Common myeloid progenitor, CD34-positive (primary cell): ENCODE results near the gene CD80.
"Not testable (repeated sequence)": the region's sequence is repeated elsewhere in the genome, so short reads cannot be mapped to it uniquely, and the experiment has no call there.

ENCODE experiments used
- CTCF ChIA-PET: fragments of 350-600 bp; sonication (Branson Sonifier 250); formaldehyde crosslinking; loops from one replicate; lab custom pipeline; 2021; ENCODE audit warnings: antibody characterized with exemption; lab: Charles Lee
- POLR2A ChIA-PET: fragments of 350-600 bp; sonication (Branson Sonifier 250); formaldehyde crosslinking; loops from one replicate; lab custom pipeline; 2021; ENCODE audit warnings: antibody characterized with exemption; lab: Charles Lee
- DNase-seq, 3 donors: peaks; one replicate each; pipeline versions ENCODE4 v3.0.0 to v3.0.0-alpha.2; 2013
- H3K27ac ChIP-seq, 2 experiments: 1 replicate in 1 of 2; 2 replicates in 1 of 2; pipeline ENCODE4 v1.7.0; 2013; ENCODE audit warnings: inconsistent platforms in 2 of 2, low read length in 2 of 2, mild to moderate bottlenecking in 2 of 2, low read depth in 1 of 2, moderate library complexity in 1 of 2; ENCODE audit not compliant: severe bottlenecking in 2 of 2, insufficient read depth in 1 of 2, poor library complexity in 1 of 2
- H3K27me3 ChIP-seq, 5 experiments: replicated peaks in 2 of 5; 1 replicate in 3 of 5; 2 replicates in 2 of 5; pipeline versions ENCODE4 v1.6.1 to v1.7.0; 2013; ENCODE audit warnings: low read length in 4 of 5, mild to moderate bottlenecking in 2 of 5, moderate library complexity in 2 of 5, inconsistent platforms in 1 of 5; ENCODE audit not compliant: insufficient read depth in 5 of 5, control insufficient read depth in 4 of 5
- H3K36me3 ChIP-seq, 4 experiments: 1 replicate in 2 of 4; 2 replicates in 2 of 4; pipeline versions ENCODE4 v1.6.1 to v1.7.0; 2013; ENCODE audit warnings: low read length in 3 of 4, control low read depth in 1 of 4, mild to moderate bottlenecking in 1 of 4; ENCODE audit not compliant: control insufficient read depth in 4 of 4, insufficient read depth in 4 of 4
- H3K4me1 ChIP-seq, 4 experiments: 1 replicate in 3 of 4; 2 replicates in 1 of 4; pipeline versions ENCODE4 v1.6.1 to v1.7.1; 2013; ENCODE audit warnings: low read length in 3 of 4, mild to moderate bottlenecking in 3 of 4, control low read depth in 1 of 4, inconsistent platforms in 1 of 4, moderate library complexity in 1 of 4; ENCODE audit not compliant: control insufficient read depth in 4 of 4, insufficient read depth in 4 of 4; ENCODE audit errors: control extremely low read depth in 1 of 4
- H3K4me3 ChIP-seq, 7 experiments: 1 replicate in 4 of 7; 2 replicates in 3 of 7; pipeline versions ENCODE4 v1.5.1 to v1.7.0; 2013; ENCODE audit warnings: mild to moderate bottlenecking in 7 of 7, low read length in 6 of 7, moderate library complexity in 6 of 7, inconsistent platforms in 2 of 7, low read depth in 2 of 7, control low read depth in 1 of 7; ENCODE audit not compliant: insufficient read depth in 4 of 7, control insufficient read depth in 1 of 7; ENCODE audit errors: extremely low read depth in 1 of 7
- H3K9me3 ChIP-seq, 5 experiments: 1 replicate in 4 of 5; 2 replicates in 1 of 5; pipeline versions ENCODE4 v1.6.1 to v1.7.1; 2013; ENCODE audit warnings: low read length in 4 of 5, mild to moderate bottlenecking in 2 of 5, inconsistent platforms in 1 of 5, low read depth in 1 of 5, moderate library complexity in 1 of 5; ENCODE audit not compliant: control insufficient read depth in 4 of 5, insufficient read depth in 2 of 5; ENCODE audit errors: control extremely low read depth in 1 of 5
- WGBS: methylation state at CpG from one replicate; pipeline ENCODE4 v1.1.5; 2013; ENCODE audit not compliant: insufficient coverage; 5-methylcytosine and 5-hydroxymethylcytosine counted together

Gene CD80

GRCh38 chr3:119552928-119553327 is 6.5 kb downstream of the CD80 start:
- 100% methylated on average over 4 of the region's 6 CpGs for WGBS
- H3K4me1 ChIP-seq = peaks cover 0 to 23% (median 17%) of the 10 kb centered on the region in 4 experiments
- H3K27ac ChIP-seq, H3K36me3 ChIP-seq, DNase-seq, H3K27me3 ChIP-seq, H3K9me3 ChIP-seq, CTCF ChIA-PET, POLR2A ChIA-PET, H3K4me3 ChIP-seq: not testable (repeated sequence)

GRCh38 chr3:119551598-119551997 is 7.8 kb downstream of the CD80 start:
- no peak for DNase-seq
- WGBS = 100% methylated on average over 3 of the region's 5 CpGs
- ChIA-PET POLR2A (no interaction called here), CTCF (no interaction called here)
- H3K27ac ChIP-seq = no peak overlapping the region
- no peaks in the 10 kb centered on the region for H3K27me3 ChIP-seq
- H3K4me3 ChIP-seq = no peak overlapping the region
- no peaks in the 10 kb centered on the region for H3K9me3 ChIP-seq
- H3K36me3 ChIP-seq = no peaks in the 10 kb centered on the region
- peaks cover 0 to 19% (median 17%) of the 10 kb centered on the region in 4 experiments for H3K4me1 ChIP-seq

GRCh38 chr3:119550192-119550910 is 9.1 kb downstream of the CD80 start:
- no peaks in the 10 kb centered on the region for H3K27me3 ChIP-seq
- POLR2A ChIA-PET = no interaction called here
- no peaks in the 10 kb centered on the region for H3K36me3 ChIP-seq
- no peaks in the 10 kb centered on the region for H3K9me3 ChIP-seq
- no peak for DNase-seq
- WGBS = 100% methylated on average over 5 of the region's 9 CpGs
- peaks cover 0 to 12% (median 11%) of the 10 kb centered on the region in 4 experiments for H3K4me1 ChIP-seq
- no peak overlapping the region for H3K4me3 ChIP-seq
- CTCF ChIA-PET = interaction anchor here (1.6 kb wide), 1 partner anchor 10 kb away, joined by 9 read pairs; no protein-coding TSS in a partner anchor
- no peak overlapping the region for H3K27ac ChIP-seq

- Histone ChIP-seq H3K4me3 (no peak overlapping the region), H3K27me3 (no peaks in the 10 kb centered on the region), H3K27ac (no peak overlapping the region), H3K4me1 (no peaks in the 10 kb centered on the region), H3K36me3 (no peaks in the 10 kb centered on the region), H3K9me3 (no peaks in the 10 kb centered on the region)
- ChIA-PET CTCF (interaction anchor here (1.2 kb wide), 1 partner anchor 18 kb away, joined by 3 read pairs; no protein-coding TSS in a partner anchor), POLR2A (no interaction called here)
- WGBS = 64% methylated on average over 3 of the region's 3 CpGs
- no peak for DNase-seq
Observed at GRCh38 chr3:119548341-119548740, 11.1 kb downstream of the CD80 start.

- no CpG with 5 or more reads among the region's 1 CpG for WGBS
- POLR2A ChIA-PET = interaction anchor here (0.6 kb wide), 1 partner anchor 16 kb away, joined by 3 read pairs; no protein-coding TSS in a partner anchor
- Histone ChIP-seq H3K27me3 (no peaks in the 10 kb centered on the region), H3K27ac (no peak overlapping the region), H3K9me3 (peaks cover 0 to 3% (median 0%) of the 10 kb centered on the region in 5 experiments), H3K4me3 (no peak overlapping the region), H3K36me3 (no peaks in the 10 kb centered on the region), H3K4me1 (no peaks in the 10 kb centered on the region)
- CTCF ChIA-PET = interaction anchor here (1.1 kb wide), 1 partner anchor 27 kb away, joined by 3 read pairs; no protein-coding TSS in a partner anchor
- DNase-seq = no peak
Observed at GRCh38 chr3:119547227-119547626, 12.2 kb downstream of the CD80 start.

- H3K27me3 ChIP-seq = no peaks in the 10 kb centered on the region
- H3K4me1 ChIP-seq = no peaks in the 10 kb centered on the region
- 93% methylated on average over 6 of the region's 7 CpGs for WGBS
- H3K36me3 ChIP-seq = no peaks in the 10 kb centered on the region
- no peak overlapping the region for H3K27ac ChIP-seq
- no peak overlapping the region for H3K4me3 ChIP-seq
- POLR2A ChIA-PET = no interaction called here
- no peak for DNase-seq
- CTCF ChIA-PET = no interaction called here
- peaks cover 0 to 3% (median 0%) of the 10 kb centered on the region in 5 experiments for H3K9me3 ChIP-seq
Observed at GRCh38 chr3:119543147-119543546, 16.3 kb downstream of the CD80 start.

- CTCF ChIA-PET = interaction anchor here (1.0 kb wide), 1 partner anchor 302 kb away, joined by 3 read pairs; the partner anchor contains the start of gene B4GALT4
- POLR2A ChIA-PET = interaction anchor here (1.0 kb wide), 1 partner anchor 13 kb away, joined by 3 read pairs; no protein-coding TSS in a partner anchor
- WGBS = no CpG with 5 or more reads among the region's 2 CpGs
- peaks cover 0 to 3% (median 0%) of the 10 kb centered on the region in 5 experiments for H3K9me3 ChIP-seq
- H3K4me3 ChIP-seq = no peak overlapping the region
- no peak for DNase-seq
- no peaks in the 10 kb centered on the region for H3K27me3 ChIP-seq
- no peaks in the 10 kb centered on the region for H3K36me3 ChIP-seq
- H3K27ac ChIP-seq = no peak overlapping the region
- H3K4me1 ChIP-seq = no peaks in the 10 kb centered on the region
Observed at GRCh38 chr3:119542168-119542767, 17.1 kb downstream of the CD80 start.
